Neutrophil (primary cell): Measurements from ENCODE around the gene FITM1.
"Not testable (repeated sequence)": the region's sequence is repeated elsewhere in the genome, so short reads cannot be mapped to it uniquely, and the experiment has no call there.

Experiments
- H3K27ac ChIP-seq: fragments of 200-600 bp; sonication (generic); 2 replicates; pipeline ENCODE4 v1.5.1; 2016; ENCODE audit warnings: mild to moderate bottlenecking, moderate library complexity
- H3K27me3 ChIP-seq: fragments of 200-600 bp; sonication (generic); 2 replicates; pipeline ENCODE4 v1.6.0; 2016; ENCODE audit warnings: mild to moderate bottlenecking
- H3K36me3 ChIP-seq: fragments of 200-600 bp; sonication (generic); 2 replicates; pipeline ENCODE4 v1.5.1; 2017
- H3K4me1 ChIP-seq, 2 experiments: fragments of 200-600 bp in 1 of 2; sonication (generic) in 1 of 2; 1 replicate in 1 of 2; 2 replicates in 1 of 2; pipeline versions ENCODE4 v1.5.1 to v1.6.1; 2013 to 2016; ENCODE audit warnings: low read depth in 1 of 2, low read length in 1 of 2, mild to moderate bottlenecking in 1 of 2, moderate library complexity in 1 of 2; ENCODE audit not compliant: control insufficient read depth in 1 of 2, insufficient read depth in 1 of 2
- H3K4me3 ChIP-seq, 2 experiments: fragments of 200-600 bp in 1 of 2; sonication (generic) in 1 of 2; 1 replicate in 1 of 2; 2 replicates in 1 of 2; pipeline ENCODE4 v1.5.1; 2013 to 2016; ENCODE audit warnings: low read depth in 1 of 2, low read length in 1 of 2, mild to moderate bottlenecking in 1 of 2, moderate library complexity in 1 of 2
- H3K9me3 ChIP-seq: fragments of 200-600 bp; sonication (generic); 2 replicates; pipeline ENCODE4 v1.5.1; 2016
- TF ChIP-seq, protein P1 (sequence below): fragments of 200-600 bp; sonication (generic); IDR thresholded peaks from 2 replicates; pipeline ENCODE4 v1.5.1; 2016; ENCODE audit warnings: antibody characterized with exemption

Gene FITM1

DNA sequence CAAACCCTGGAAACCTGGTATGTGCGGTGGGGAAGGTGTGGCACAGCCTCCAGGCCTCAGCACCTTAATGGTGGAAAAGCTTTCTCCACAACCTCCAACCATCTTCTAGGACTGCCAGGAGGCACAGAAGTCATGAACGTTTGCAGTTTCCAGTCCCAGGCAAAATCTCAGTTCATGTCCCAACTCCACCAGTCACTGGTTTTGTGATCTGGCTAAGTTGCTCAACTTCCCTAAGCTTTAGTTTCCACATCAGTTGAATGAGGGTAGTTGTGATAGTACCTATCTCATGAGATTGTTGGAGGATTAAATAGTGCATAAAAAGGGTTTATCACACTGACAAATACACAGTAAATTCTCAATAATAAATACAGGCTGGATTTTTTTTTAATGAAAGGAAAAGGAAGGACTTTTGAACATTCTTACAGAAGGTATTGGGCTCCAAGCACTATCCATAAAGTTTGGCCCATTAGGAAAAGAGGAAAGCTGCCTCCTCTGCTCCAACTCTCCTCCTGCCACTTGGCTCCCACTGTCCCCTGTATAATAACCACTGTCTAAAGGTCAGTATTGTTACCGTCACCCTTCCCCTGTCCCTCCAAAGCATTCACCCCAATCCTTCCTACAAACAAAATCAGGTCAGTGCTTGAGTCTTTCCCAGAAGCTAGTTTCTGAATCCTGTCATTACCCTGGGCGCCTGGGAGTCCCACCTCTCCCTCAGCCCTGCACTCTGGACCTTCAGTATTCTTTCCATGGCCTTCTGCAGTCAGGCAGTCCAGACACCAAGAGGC lies 30.1 kb upstream of the FITM1 start:
- TF ChIP-seq, protein P1, sequence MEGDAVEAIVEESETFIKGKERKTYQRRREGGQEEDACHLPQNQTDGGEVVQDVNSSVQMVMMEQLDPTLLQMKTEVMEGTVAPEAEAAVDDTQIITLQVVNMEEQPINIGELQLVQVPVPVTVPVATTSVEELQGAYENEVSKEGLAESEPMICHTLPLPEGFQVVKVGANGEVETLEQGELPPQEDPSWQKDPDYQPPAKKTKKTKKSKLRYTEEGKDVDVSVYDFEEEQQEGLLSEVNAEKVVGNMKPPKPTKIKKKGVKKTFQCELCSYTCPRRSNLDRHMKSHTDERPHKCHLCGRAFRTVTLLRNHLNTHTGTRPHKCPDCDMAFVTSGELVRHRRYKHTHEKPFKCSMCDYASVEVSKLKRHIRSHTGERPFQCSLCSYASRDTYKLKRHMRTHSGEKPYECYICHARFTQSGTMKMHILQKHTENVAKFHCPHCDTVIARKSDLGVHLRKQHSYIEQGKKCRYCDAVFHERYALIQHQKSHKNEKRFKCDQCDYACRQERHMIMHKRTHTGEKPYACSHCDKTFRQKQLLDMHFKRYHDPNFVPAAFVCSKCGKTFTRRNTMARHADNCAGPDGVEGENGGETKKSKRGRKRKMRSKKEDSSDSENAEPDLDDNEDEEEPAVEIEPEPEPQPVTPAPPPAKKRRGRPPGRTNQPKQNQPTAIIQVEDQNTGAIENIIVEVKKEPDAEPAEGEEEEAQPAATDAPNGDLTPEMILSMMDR: no peak
- H3K27ac ChIP-seq: no peak overlapping the region
- H3K9me3 ChIP-seq: no peaks in the 10 kb centered on the region
- peaks cover 38% of the 10 kb centered on the region for H3K27me3 ChIP-seq
- no peaks in the 10 kb centered on the region for H3K36me3 ChIP-seq
- H3K4me1 ChIP-seq: peaks cover 6 to 8% of the 10 kb centered on the region in 2 experiments
- no peak overlapping the region for H3K4me3 ChIP-seq

DNA sequence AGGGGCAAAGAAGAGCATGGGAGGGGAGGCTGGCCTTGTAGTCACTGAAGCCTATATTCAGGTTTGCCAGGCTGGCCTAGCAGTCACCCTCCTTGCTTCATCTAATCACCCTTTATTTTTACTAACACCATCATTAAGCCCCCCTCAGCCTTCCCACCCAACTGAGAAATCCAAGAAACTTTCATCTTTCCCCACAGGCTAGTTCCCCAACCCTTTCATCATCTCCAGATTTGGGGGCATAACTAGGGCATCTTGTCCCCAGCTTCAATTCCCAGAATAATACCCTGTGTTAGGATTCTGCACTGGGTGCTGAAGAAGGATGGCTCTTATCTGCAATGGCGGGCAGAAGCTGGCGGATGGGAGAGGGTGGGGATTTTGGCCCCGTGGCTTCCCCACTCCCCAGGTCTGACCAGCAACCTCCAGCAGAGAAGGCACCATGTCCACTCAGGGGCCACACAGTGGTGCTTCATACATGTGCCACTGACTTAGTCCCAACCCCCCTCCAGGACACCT lies 29.4 kb upstream of the FITM1 start:
- Histone ChIP-seq H3K27me3 (peaks cover 33% of the 10 kb centered on the region), H3K4me3 (no peak overlapping the region), H3K36me3 (no peaks in the 10 kb centered on the region), H3K4me1 (peaks cover 6 to 8% of the 10 kb centered on the region in 2 experiments), H3K27ac (no peak overlapping the region), H3K9me3 (no peaks in the 10 kb centered on the region)
- TF ChIP-seq, protein P1: no peak

DNA sequence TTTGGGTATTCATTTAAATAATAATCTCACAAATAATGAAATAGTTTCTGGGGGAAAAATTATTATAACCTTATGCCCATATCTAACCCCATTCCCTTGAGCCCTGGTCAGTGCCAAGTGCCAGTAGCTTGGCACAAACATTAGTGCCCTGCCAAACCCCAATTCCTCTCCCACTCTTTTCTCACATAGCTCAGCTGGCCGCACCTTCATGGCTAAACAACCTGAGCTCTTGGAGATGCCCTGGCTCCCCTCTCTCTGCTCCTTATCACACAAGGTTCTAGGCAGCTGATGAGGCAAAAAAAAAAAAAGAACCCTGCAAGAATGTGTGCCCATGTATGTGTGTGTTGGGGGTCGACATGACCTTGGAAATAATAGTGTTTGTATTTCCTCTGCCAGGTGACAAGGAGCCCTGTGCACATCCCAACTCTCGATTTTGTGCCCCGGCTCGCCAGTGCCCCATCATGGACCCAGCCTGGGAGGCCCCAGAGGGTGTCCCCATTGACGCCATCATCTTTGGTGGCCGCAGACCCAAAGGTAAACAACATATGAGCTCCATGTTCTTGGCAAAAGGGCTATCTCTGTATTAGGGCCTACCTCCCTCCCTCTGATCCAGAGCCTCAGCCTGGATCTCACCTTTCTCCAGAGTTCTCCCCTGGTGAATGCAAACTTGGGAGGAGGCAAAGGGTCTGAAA lies 28.0 kb upstream of the FITM1 start:
- Histone ChIP-seq H3K9me3 (no peaks in the 10 kb centered on the region), H3K27me3 (peaks cover 20% of the 10 kb centered on the region), H3K4me1 (peaks cover 6 to 8% of the 10 kb centered on the region in 2 experiments), H3K4me3 (no peak overlapping the region), H3K27ac (no peak overlapping the region), H3K36me3 (no peaks in the 10 kb centered on the region)
- TF ChIP-seq, protein P1: no peak

DNA sequence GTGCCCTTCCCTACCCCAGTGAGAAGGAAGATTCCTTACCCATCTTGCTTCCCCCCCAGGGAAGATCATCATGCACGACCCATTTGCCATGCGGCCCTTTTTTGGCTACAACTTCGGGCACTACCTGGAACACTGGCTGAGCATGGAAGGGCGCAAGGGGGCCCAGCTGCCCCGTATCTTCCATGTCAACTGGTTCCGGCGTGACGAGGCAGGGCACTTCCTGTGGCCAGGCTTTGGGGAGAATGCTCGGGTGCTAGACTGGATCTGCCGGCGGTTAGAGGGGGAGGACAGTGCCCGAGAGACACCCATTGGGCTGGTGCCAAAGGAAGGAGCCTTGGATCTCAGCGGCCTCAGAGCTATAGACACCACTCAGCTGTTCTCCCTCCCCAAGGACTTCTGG lies 27.0 kb upstream of the FITM1 start:
- TF ChIP-seq, protein P1: no peak
- H3K4me3 ChIP-seq: no peak overlapping the region
- H3K4me1 ChIP-seq: peaks cover 6 to 8% of the 10 kb centered on the region in 2 experiments
- H3K27ac ChIP-seq: no peak overlapping the region
- no peaks in the 10 kb centered on the region for H3K9me3 ChIP-seq
- H3K36me3 ChIP-seq: no peaks in the 10 kb centered on the region
- H3K27me3 ChIP-seq: peaks cover 15% of the 10 kb centered on the region

DNA sequence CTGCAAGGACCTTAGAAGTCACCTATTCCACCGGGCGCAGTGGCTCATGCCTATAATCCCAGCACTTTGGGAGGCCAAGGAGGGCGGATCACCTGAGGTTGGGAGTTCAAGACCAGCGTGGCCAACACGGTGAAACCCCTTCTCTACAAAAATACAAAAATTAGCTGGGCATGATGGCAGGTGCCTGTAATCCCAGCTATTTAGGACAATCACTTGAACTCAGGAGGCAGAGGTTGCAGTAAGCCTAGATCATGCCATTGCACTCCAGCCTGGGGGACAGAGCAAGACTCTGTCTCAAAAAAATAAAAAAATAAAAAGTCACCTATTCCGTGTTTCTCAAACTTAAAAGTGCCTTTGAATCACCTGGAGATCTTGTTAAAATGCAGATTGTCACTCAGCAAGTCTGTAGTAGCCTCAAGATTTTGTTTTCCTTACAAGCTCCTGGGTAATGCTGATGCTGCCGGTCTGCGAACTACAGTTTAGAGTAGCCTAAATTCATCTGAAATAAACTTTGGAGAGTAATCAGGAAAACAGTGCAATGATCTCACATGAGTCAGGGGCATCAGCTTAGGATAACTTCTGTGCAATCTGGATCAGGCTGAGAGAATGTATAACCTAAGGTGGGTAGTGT lies 24.7 kb upstream of the FITM1 start:
- not testable (repeated sequence) for H3K9me3 ChIP-seq, H3K36me3 ChIP-seq, H3K4me1 ChIP-seq, H3K27ac ChIP-seq, H3K4me3 ChIP-seq
- H3K27me3 ChIP-seq: peaks cover 13% of the 10 kb centered on the region
